GM18951 (cell line): ENCODE measurements around the gene ROPN1.

Experiments used
- POLR2A ChIP-seq: IDR thresholded peaks from 4 replicates; pipeline ENCODE4 v1.6.1; 2011; ENCODE audit warnings: mild to moderate bottlenecking; ENCODE audit not compliant: insufficient read length, insufficient read depth; ENCODE audit errors: extremely low read depth
- in situ Hi-C: fragments of 300-500 bp; cut with MboI; formaldehyde crosslinking; loops from one replicate; pipeline ENCODE4 v1.12.0; 2022; ENCODE audit warnings: low sequenced_read_pairs, mixed read lengths, inconsistent platforms; ENCODE audit not compliant: unreplicated experiment

The ROPN1 gene

DNA sequence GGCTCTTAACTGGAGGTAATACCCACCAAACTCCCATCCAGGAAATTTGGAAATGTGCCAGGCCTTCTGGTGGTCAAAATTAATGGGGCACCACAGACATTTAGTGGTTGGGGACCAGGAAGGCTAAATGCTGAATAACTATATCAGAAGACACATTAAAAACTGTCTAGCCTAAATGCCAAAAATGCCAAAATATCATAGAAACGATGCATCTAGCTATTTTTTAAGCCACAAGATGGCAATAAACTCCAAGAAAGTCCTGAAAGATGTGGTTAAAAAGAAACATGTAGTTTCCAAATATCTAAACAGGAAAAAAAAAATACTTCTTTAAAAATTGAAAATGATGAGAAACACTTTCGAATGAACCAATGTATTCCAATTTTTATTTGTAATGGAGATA is 50.8 kb downstream of the ROPN1 start:
- TF ChIP-seq POLR2A = no peak
- in situ Hi-C loops = no loop called here

DNA sequence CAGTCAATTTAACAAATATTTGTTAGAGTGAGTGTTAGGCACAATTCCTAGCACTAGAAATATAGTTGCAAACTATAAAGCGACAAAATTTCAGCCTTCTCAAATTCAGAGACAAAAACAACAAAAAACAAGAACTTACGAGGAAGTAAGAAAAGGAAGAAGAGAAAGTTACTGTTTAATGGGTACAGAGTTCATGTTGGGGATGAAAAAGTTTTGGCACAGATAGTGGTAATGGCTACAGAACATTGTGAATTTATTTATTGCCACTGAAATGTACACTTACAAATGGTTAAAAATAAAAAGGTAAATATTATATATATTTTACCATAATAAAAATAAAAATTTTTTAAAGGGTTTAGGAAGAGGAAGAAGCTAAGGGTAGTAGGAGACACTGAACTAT is 52.2 kb downstream of the ROPN1 start:
- in situ Hi-C loops = no loop called here
- TF ChIP-seq POLR2A = no peak

DNA sequence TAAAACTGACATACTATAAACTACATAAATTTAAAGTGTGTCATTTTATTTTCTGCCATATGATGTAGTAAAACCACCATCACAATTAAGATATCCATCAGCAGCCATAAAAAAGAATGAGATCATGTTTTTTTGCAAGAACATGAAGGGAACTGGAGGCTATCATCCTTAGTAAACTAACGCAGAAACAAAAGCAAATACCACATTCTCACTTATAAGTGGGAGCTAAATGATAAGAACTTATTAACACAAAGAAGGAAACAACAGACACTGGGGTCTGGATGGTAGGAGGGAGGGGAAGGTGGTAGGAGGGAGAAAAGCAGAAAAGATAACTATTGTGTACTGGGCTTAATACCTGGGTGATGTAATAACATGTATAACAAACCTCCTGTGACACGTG is 55.5 kb downstream of the ROPN1 start:
- in situ Hi-C loops = no loop called here
- TF ChIP-seq POLR2A = no peak

DNA sequence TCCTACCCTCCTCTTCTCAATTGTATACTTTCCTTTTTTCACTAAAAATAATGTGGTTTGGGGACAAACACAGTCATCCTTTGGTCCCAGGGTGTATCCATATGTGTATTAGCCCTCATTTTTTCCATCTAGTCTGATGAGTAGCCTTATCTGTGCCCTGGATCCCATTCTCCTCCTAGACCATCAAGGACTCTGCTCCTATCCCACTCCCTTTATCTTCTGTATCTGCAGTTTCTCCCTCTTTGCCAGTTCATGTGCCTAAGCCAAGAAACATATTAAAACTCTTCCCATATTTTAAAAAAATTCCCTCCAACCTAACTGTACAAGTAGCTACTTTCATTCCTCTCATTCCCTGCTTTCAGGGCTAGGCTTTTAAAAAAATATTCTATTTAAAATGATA is 56.1 kb downstream of the ROPN1 start:
- in situ Hi-C loops = no loop called here
- TF ChIP-seq POLR2A = no peak

DNA sequence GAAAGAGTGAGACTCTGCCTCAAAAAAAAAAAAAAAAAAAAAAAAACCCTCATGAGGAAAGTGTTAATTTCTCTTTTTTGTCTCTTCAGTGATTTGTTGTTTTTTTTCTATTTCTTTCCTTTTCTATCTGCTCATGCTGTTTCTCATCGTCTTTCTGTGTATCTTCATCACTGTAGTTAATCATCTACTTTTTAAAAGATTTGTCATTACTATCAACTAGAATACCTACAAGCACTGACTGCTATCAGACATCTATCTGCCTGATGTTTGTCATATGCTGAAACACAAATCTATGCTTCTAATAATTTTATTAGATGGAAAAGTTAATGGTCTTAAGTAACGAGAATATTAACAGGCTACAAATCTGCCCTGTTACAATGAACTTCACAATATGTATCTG is 57.7 kb downstream of the ROPN1 start:
- no peak for TF ChIP-seq POLR2A
- in situ Hi-C loops = no loop called here

DNA sequence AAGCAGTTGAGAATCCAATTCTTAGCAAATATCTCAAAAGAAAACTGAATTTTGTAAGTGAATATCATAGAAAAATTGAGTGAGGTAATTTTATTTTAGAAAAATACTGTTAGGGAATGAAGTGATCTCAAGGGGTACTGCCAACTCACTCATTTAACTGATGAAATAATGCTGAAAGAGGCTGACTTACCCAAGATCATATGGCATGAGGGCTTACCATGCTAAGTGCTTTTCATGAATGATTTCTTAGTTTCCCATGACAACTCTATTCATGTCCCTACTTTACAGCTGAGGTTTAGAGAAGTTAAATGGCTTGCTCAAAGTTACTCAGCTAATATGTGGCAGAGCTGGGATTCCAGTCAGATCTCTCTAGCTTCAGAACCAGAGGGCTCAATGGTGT is 61.5 kb downstream of the ROPN1 start:
- in situ Hi-C loops = no loop called here
- TF ChIP-seq POLR2A = no peak

DNA sequence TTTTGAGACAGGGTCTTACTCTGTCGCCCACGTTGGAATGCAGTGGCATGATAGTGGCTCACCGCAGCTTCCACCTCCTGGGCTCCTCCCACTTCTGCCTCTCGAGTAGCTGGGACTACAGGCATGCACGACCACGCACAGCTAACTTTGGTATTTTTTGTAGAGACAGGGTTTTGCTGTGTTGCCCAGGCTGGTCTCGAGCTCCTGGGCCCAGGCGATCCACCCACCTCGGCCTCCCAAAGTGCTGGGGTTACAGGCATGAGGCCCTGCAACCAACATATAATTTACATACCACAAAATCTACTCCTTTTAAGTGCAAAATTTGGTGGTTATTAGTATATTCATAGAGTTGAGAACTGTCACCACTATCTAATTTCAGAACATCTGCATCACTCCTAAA is 62.6 kb downstream of the ROPN1 start:
- TF ChIP-seq POLR2A = no peak
- in situ Hi-C loops = no loop called here

DNA sequence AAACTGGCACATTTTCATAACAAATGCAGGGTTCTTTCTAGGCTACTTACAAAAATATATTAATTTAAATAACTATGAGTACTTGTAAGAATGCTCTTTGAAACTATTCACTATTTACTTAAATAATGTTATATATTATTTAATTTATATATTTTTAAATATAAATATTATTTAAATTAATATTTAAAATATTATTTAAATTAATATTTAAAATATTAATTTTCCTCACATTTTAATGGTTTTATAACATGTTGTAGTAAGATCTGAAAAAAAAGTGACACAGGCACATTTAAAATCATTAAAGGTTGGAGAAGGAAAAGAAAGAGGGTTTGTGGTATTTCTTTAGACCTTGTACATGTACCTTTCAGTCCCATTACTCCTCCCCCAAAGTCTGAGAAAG is 65.5 kb downstream of the ROPN1 start:
- in situ Hi-C loops = no loop called here
- TF ChIP-seq POLR2A = no peak

DNA sequence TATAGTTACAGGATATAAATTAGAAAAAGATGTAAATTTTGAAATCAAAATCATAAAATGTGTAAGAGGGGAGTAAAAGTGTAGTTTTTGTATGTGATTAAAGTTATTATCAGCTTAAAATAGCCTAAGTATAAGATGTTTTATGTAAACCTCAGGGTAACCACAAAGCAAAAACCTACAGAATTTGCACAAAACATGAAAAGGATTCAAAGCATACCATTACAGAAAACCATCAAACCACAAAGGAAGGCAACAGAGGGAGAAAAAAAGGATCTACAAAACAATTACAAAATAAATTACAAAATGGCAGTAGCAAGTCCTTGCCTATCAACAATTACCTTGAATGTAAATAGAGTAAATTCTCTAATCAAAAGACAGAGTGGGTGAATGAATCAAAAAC is 71.1 kb downstream of the ROPN1 start:
- TF ChIP-seq POLR2A = no peak
- in situ Hi-C loops = no loop called here

DNA sequence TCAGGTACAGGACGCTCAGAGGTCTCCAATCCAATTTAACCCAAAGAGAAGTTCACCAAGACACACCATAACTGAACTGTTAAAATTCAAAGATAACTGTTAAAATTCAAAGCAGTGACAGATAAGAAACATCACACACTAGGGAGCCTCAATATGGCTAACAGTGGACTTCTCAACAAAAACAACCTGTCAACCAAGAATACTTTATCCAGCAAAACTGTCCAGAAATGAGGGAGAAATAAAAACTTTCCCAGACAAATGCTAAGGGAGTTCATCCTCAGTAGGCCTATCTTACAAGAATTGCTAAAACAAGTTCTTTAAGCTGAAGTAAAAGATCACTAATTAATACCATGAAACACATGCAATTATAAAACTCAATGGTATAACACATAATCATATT is 71.5 kb downstream of the ROPN1 start:
- no peak for TF ChIP-seq POLR2A
- in situ Hi-C loops = no loop called here

DNA sequence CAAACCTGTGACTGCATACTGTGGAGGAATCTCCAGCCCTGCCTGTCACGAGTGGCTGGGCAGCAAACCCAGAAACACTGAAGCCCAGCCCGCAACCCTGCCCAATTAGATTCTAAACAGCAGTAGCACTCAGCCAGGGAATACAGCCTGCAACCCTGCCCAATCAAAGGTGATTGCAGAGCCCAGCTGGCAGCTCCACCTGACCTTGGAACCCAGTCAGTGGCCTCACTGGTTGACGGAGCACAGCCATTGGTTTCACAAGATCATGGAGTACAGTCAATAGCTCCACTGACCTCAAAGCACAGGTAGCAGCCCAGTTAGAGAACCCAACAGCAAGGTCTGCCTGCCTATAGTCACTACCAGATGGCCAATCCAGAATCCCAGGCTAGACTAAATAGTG is 72.6 kb downstream of the ROPN1 start:
- in situ Hi-C loops = no loop called here
- TF ChIP-seq POLR2A = no peak
